Activated CD4-positive, alpha-beta T cell treated with anti-CD3 and anti-CD28 coated beads, Interleukin-2, amount 50 U/mL, for 48 hours (primary cell): ENCODE data around the gene SEC31B.

Experiments used
- DNase-seq, 2 experiments: peaks; one replicate each; pipeline ENCODE4 v3.0.0-alpha.2; 2020

The SEC31B gene

GRCh38 chr10:100490531-100490930 lies 29.1 kb downstream of the SEC31B start:
- DNase-seq = no peak

- DNase-seq = no peak
These were observed 30.3 kb downstream of the SEC31B start for GRCh38 chr10:100489396-100489795.

DNA sequence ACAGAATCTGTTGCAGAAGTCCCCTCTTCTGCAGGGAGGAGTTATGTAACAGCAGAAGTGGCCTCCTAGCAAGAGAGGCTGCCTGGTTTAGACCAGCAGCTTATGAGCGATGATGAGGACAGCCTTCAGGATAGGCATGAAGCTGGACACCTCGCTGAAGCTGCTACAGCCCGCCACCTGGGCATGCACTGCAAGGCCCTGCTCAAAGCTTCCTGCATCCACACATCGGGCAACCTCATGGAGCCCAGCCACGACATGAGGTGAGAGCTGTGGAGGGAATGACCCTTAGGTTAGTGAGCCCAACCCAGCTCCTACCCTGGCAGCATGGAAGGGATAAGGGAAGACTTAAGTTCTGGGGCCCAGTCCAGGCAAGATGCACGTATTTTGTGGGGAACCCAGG lies 32.1 kb downstream of the SEC31B start:
- no peak for DNase-seq

DNA sequence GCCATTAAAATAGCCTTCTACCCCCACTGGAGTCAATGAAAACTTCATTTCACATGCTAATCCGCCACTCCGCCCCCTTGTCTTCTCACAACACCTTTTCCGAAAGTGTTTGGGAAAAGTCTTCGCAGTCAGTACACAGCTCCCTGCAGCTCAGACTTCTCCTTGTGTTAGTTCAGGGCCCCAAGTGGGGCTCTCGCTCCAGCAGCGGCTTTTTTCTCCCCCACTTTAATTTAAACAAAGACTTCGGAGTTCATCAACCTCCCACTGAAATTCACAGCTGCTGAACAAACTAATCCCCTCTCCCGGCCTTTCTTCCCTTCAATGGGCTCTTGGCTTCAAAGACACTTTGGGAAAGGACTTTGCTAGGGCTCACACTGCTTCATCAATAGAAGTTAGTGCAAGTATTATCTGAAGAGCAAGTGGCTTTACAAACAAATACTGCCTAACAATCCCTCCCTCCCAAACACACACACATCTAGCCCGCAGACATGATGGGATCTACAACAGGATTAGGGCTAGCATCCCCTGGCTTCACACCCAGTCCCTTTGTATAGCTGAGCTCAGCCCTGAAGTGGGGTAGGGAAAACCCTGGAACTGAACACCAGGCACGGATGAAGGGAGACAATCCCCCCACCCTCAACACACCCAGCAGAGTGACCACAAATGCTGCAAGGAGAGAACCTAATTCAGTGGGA lies 33.7 kb downstream of the SEC31B start:
- no peak for DNase-seq

DNA sequence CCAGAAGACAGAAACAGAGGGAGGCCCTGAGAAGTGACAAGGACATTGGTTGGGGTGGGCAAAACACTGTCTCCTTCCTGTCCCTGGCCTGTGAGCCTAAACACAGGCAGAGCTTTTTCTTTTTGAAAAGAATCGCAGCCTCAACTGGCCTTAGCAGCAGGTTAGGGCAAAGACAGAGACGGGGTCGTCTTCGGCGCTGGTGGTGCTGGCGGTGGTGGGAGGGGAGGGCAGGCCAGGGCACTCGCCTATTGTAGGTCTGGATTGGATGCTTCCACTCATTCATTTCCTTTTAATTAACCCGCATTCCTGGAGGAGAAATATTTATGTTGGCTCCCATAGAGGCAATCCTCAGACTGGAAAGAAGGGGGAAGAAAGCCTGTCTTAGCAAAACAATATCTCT lies 34.3 kb downstream of the SEC31B start:
- DNase-seq = no peak

DNA sequence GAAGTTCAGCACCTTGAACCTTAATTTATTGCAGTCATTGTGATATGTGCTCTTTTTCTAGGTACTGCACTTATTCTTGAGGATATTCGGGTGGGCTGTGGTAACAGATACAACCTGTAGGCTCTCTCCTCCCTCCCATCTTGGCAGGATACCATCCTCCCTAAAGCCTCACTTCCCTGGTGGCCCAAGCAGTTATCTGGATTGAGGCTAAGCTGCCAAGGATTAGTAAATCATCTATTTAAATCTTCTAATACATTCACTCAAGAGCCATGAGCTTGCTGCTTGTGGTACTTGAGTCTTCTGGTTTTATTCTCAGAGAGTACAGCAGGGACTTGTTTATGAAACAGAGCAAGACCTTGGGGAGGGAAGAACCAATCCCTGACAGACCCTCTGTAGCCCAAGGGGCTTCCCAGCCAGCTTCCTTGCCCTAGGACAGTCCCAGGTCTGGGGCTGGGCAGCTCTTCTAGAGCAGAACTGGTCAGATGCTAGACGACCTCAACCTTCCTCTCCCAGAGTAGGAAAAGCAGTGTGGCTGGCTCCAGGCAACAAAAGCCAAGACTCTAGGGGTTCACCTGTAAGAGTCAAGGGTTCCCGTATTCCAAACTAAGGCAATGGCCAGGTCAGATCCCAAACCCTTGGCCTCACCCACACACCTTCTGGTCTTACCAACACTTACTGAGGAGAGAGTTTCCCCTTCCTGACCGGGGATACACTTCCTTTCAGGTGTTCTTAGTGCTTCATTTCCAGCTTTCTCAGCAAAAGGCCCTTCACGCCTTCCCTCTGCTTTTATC lies 35.6 kb downstream of the SEC31B start:
- no peak for DNase-seq

GRCh38 chr10:100482834-100483185 lies 36.9 kb downstream of the SEC31B start:
- no peak for DNase-seq

DNA sequence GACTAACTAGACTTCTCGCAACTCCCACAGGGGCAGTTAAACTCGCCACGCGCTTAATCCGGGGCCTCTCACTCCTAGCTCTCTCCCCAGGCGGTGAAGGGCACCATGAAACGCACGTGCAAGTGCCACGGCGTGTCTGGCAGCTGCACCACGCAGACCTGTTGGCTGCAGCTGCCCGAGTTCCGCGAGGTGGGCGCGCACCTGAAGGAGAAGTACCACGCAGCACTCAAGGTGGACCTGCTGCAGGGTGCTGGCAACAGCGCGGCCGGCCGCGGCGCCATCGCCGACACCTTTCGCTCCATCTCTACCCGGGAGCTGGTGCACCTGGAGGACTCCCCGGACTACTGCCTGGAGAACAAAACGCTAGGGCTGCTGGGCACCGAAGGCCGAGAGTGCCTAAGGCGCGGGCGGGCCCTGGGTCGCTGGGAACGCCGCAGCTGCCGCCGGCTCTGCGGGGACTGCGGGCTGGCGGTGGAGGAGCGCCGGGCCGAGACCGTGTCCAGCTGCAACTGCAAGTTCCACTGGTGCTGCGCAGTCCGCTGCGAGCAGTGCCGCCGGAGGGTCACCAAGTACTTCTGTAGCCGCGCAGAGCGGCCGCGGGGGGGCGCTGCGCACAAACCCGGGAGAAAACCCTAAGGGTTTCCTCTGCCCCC lies 37.4 kb downstream of the SEC31B start:
- peak; percentile 68 to 73 for DNase-seq

- DNase-seq = peak; percentile 92 to 94
These were observed 38.1 kb downstream of the SEC31B start for GRCh38 chr10:100481462-100482081.

DNA sequence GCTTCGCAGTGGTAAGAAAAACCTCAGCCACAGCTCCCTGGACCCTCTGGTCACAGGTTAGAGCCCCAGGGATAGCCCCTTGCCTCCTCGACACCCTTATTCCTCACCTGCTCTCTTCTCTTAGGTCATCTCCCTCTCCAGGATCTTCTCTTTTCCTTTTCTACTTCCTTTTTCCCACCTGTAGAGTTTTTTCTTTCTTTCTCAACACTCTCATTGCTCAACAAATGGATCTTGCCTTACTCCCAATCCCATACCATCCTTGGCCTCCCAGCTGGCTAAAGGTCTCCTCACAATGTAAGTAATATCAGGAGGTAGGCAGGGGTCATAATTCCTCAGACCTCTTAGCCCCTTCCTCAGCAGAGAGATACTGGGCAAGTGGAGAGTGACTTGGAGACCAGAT lies 39.7 kb downstream of the SEC31B start:
- no peak for DNase-seq

DNA sequence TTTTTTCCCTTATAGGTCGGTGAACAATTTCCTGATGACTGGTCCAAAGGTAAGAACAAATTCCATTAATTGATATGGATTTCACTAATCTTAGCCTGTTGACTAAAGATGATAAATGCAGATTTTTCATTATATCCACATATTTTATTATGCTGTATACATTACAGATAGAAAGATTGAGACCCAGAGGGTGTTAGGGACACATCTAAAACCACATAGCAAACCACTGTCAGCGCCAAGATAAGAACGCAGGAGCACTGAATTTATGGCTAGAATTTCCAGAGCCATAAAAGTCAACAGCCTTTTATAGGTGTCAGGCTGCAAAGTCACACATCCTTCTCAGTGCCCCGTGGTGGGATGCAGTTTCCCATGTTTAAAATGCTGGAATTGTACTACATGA lies 40.6 kb downstream of the SEC31B start:
- no peak for DNase-seq

GRCh38 chr10:100477970-100478369 lies 41.7 kb downstream of the SEC31B start:
- no peak for DNase-seq

DNA sequence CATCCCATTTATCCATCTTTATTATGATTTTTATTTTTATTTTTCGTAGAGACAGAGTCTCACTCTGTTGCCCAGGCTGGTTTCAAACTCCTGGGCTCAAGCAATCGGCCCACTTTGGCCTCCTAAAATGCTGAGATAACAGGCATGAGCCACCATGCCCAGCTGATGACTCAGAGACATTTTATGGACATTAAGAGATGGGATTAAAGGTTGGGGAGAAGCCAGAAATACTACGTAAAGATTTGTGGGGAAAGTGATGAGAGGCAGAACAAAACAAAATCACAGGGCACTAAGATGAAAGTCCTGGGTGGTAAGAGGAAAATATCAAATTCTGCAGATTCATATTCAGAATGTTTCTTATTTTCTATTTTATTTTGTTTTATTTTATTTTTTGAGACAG lies 49.3 kb downstream of the SEC31B start:
- no peak for DNase-seq

DNA sequence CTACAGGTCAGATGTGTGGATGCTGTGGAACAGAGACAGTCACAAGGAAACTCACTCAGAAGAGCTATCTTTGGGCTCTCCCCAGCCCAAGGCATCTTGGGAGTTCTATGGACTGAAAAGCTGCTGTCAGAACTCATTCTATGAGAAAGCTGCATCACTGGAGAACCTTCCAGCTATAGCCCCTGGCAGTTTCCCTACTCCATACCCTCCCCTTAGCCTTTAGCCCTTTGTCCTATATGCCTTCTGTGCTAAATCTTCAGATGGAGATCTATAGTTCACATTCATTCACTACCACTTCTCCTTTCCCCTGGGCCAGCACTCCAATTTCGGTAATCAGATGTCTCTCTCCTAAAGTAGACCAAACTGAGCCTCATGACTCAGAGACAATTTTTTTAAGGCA lies 49.9 kb downstream of the SEC31B start:
- DNase-seq = no peak

GRCh38 chr10:100468978-100469377 lies 50.7 kb downstream of the SEC31B start:
- no peak for DNase-seq

DNA sequence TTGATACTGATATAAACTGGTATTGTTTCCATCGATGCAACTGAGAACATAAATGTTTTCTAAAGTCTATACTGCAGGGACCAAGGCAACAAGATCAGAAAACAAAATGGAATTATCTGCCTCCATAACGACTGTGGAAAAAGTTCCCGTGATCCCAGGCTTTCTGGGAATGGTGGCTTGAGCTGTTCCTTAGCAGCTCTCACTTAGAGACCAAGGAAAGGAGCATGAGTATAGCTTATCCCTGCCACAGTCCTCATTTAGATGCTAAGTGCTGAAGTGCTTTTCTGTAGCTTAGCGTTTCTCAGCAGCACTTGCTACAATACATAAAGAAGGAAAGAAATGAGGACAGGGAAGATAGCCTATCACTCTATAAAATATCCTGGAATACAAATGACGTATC lies 51.3 kb downstream of the SEC31B start:
- DNase-seq = no peak

- DNase-seq = no peak
These were observed 57.0 kb downstream of the SEC31B start, which contains the start of gene WNT8B for GRCh38 chr10:100462709-100463108. TSS of gene WNT8B (plus strand) at chr10:100463009. CDS start at chr10:100463169, 160 bp downstream.

DNA sequence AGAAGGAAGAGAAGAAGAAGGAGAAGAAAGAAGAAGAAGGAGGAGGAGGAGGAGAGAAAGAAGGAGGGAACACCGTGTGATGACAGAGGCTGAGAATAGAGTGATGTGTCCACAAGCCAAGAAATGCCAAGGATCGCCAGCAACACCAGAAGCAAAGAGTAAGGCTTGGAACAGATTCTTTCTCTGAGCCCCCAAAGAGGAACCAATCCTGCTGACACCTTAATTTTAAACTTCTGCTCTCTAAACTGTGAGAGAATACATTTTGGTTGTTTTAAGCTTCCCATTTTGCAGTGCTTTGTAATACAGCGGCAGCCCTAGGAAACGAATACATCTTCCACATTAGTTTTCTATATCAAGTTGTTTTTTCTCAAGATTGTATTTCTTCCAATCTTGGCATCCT lies 70.7 kb downstream of the SEC31B start:
- no peak for DNase-seq

DNA sequence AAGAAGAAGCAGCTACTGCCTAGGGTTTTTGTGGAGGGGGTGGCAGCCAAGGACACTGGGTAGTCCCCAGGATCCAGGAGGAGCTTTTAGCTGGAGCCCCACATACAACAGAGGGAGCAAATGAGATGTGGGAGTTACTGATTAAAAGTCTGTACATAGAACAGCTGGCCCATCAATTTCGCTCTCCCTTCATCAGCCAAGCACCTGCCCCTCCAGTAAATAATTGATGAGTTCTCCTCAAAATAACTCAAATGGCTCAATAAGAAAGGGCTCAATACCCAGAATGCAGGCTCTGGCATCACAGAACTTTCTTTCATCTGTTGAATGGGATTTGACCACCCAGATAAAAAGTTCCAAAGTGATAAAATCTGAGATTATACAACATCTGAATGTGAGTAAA lies 72.0 kb downstream of the SEC31B start:
- DNase-seq = no peak

- no peak for DNase-seq
These were observed 73.4 kb downstream of the SEC31B start for GRCh38 chr10:100446130-100446761.

DNA sequence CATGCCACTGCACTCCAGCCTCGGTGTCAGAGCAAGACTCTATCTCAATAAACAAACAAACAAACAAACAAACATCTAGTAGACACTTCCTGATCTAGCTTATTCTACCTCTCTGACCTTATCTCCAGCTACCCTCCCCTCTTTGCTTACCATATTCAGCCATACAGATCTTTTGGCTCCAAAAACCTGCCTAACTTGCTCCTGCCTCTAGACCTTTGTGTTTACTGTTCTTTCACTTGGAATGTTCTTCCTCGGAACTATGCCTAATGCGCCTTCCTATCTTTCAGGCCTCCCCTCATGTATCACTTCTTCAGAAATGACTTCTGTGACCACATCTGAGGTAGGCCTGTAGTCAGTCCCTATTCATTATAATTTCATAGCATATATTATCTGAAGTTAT lies 77.1 kb downstream of the SEC31B start:
- DNase-seq = no peak

- DNase-seq = no peak
These were observed 80.9 kb downstream of the SEC31B start for GRCh38 chr10:100438674-100439315.
